Breast epithelium (tissue), 3 donors: Measurements from ENCODE around the gene RREB1.

Experiments
- CTCF ChIP-seq, 3 donors: fragments of 450-650 bp; IDR thresholded peaks; one replicate each; pipeline ENCODE4 v1.5.1; 2016 to 2017; ENCODE audit warnings: antibody characterized with exemption in 3 of 3, mild to moderate bottlenecking in 3 of 3, moderate library complexity in 3 of 3
- POLR2A ChIP-seq: fragments of 450-650 bp; IDR thresholded peaks from one replicate; pipeline ENCODE4 v1.6.1; 2016; ENCODE audit warnings: antibody characterized with exemption, mild to moderate bottlenecking, moderate library complexity

GRCh38 chr6:7201732-7202541, 94.2 kb downstream of the RREB1 start:
- TF ChIP-seq POLR2A (no peak), CTCF (IDR thresholded peaks at IDR 0.05) (no peak)
